Right ventricle myocardium inferior (tissue), 1 donor: ENCODE results near the gene CABLES1. TPM values are rescaled to one million over a fixed set of nuclear protein-coding genes. Genes with fewer than 3 reads are reported as not detected.

ENCODE experiments used
- ATAC-seq: fragments of 200-7000 bp; cut with Tn5 transposase; one replicate; pipeline ENCODE4 v1.9.1; 2020; ENCODE audit warnings: mild to moderate bottlenecking, moderate library complexity
- DNase-seq: peaks from one replicate; pipeline ENCODE4 v3.0.0; 2021; ENCODE audit errors: missing footprints
- intact Hi-C: fragments of 100-400 bp; cut with DNase I; formaldehyde crosslinking; loops from one replicate; pipeline ENCODE4 v1.11.0; 2022
- total RNA-seq: library from RNA; stranded (reverse); fragmentation: NEBNext Ultra II Directional; extraction: Animal tissue kit (Norgen Biotek cat#: 25700); gene quantifications from one replicate; pipeline ENCODE4 v1.2.1, GENCODE V29; 2021
- donor health status: DM: no; HTN: yes; CAD: no; lungs with severe emphysema.

CABLES1 gene
- total RNA-seq, 1 donor from 2014 or later: 3.1 TPM

- intact Hi-C loops: no loop called here
- no peak for DNase-seq
- ATAC-seq: no peak
Measured at GRCh38 chr18:23181547-23181946, 46.3 kb downstream of the CABLES1 start.

- DNase-seq (no peak), ATAC-seq (no peak)
- intact Hi-C loops: no loop called here
Measured at GRCh38 chr18:23182606-23183005, 47.3 kb downstream of the CABLES1 start.

- DNase-seq (no peak), ATAC-seq (no peak)
- intact Hi-C loops: no loop called here
Measured at GRCh38 chr18:23183411-23184150, 48.3 kb downstream of the CABLES1 start.

GRCh38 chr18:23186781-23187180, 51.5 kb downstream of the CABLES1 start:
- intact Hi-C loops: no loop called here
- DNase-seq (no peak), ATAC-seq (no peak)

GRCh38 chr18:23188068-23188760, 52.9 kb downstream of the CABLES1 start:
- ATAC-seq (no peak), DNase-seq (no peak)
- intact Hi-C loops: no loop called here

- ATAC-seq (no peak), DNase-seq (no peak)
- intact Hi-C loops: no loop called here
Measured at GRCh38 chr18:23189099-23189498, 53.8 kb downstream of the CABLES1 start.

GRCh38 chr18:23189768-23190661, 54.7 kb downstream of the CABLES1 start:
- ATAC-seq (peak; percentile 45), DNase-seq (no peak)
- intact Hi-C loops: no loop called here

GRCh38 chr18:23191232-23191631, 55.9 kb downstream of the CABLES1 start:
- ATAC-seq (no peak), DNase-seq (no peak)
- intact Hi-C loops: no loop called here

- intact Hi-C loops: no loop called here
Measured at GRCh38 chr18:23193742-23194141, 58.5 kb downstream of the CABLES1 start.

GRCh38 chr18:23194155-23194996, 59.1 kb downstream of the CABLES1 start:
- intact Hi-C loops: no loop called here
- DNase-seq (no peak), ATAC-seq (peak; percentile 35)

More at GRCh38 chr18:23193742-23194141, 58.5 kb downstream of the CABLES1 start:
- DNase-seq: no peak
- no peak for ATAC-seq

GRCh38 chr18:23194997-23195957, 60.0 kb downstream of the CABLES1 start:
- intact Hi-C loops: no loop called here
- ATAC-seq (peak; percentile 57), DNase-seq (no peak)

GRCh38 chr18:23196119-23197007, 61.1 kb downstream of the CABLES1 start:
- ATAC-seq: no peak
- intact Hi-C loops: no loop called here
- DNase-seq: no peak

GRCh38 chr18:23198217-23198845, 63.0 kb downstream of the CABLES1 start:
- ATAC-seq (no peak), DNase-seq (no peak)
- intact Hi-C loops: no loop called here

GRCh38 chr18:23200756-23201155, 65.5 kb downstream of the CABLES1 start:
- intact Hi-C loops: no loop called here
- DNase-seq (no peak), ATAC-seq (no peak)

- ATAC-seq (no peak), DNase-seq (no peak)
- intact Hi-C loops: no loop called here
Measured at GRCh38 chr18:23201741-23202140, 66.5 kb downstream of the CABLES1 start.

GRCh38 chr18:23203891-23204432, 68.7 kb downstream of the CABLES1 start:
- ATAC-seq: no peak

More at GRCh38 chr18:23203891-23204432, 68.7 kb downstream of the CABLES1 start:
- no peak for DNase-seq
- intact Hi-C loops: no loop called here
